ENCODE measurements around the gene IGFBP4.

IGFBP4 gene

DNA sequence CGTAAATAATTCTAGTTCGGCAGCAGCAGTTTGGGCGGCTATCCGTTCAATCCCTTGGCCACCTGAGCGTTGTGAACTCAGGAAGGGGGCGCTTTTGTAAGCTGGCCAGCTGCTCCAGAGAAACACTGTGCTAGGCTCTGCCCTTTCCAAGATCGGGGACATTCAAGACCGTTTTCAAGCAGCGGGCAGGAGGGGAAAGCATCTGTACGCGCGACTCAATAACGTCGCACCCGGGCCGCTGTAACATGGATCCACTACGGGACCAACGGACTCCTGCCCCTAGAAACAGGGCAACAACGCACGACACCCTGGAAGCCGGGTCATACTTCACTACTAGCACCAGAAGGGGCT, 26.0 kb upstream of the IGFBP4 start:
- Histone ChIP-seq H3K4me2 (ENCODE audit: low read length) (peak overlapping the region; percentile 87), H3K9me3 (replicated peaks; ENCODE audit: low read length) (no peaks in the 10 kb centered on the region), H3K4me1 (ENCODE audit: control insufficient read depth, insufficient read depth, low read length) (peaks cover 19% of the 10 kb centered on the region), H3K9ac (ENCODE audit: low read depth, low read length) (peak overlapping the region; percentile 84), H3K36me3 (ENCODE audit: insufficient read depth, low read length) (peaks cover 4% of the 10 kb centered on the region), H3K27me3 (ENCODE audit: control insufficient read depth, insufficient read depth, low read length) (no peaks in the 10 kb centered on the region), H3K4me3 (ENCODE audit: low read length) (peak overlapping the region; percentile 83)

DNA sequence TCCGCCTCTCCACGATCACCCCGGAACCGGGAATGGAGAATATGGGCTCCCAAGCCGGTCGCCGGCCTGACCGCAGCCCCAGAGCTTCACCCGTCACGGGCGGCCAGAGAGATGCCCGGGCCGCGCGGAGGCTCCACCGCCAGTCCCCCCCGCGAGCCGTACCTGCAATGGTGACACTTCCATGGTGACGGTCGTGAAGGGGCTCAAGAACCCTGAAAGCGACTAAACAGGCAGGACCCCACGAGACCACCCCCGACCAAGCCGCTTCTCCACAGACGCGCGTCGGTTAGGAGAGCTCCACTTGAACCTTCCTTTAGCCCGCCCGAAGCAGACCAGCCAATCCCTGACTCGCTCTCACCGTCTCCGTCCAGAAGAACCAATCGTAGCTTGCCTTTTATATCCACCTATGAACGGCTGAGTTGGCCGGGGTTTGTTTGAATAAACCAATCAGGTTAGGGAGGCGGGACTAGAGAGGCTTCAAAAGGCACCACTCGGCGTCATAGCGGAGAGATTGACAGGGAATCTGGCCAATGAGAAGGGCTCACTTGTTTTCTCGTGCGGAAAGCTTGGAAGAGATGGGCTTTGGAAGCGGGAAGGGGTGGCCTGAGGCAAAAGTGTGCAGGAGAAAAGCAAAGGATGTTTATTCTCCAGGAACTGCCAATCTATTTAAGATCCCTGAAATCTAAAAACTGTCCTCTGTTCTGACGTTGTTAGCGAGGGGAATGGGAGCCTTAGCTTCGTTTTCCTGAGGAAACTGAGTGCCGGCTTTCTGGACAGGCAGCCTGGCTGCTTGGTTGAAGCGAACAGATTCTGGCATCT, 25.4 kb upstream of the IGFBP4 start, which contains the start of gene TOP2A:
Gene TOP2A, minus strand, starts transcription at position 288 of the 819 bp plus-strand sequence. Its CDS starts 105 bp downstream, at position 183.
- peaks cover under 1% of the 10 kb centered on the region for H3K36me3 ChIP-seq (ENCODE audit: insufficient read depth, low read length)
- H3K9me3 ChIP-seq (replicated peaks; ENCODE audit: low read length): no peaks in the 10 kb centered on the region
- H3K4me2 ChIP-seq (ENCODE audit: low read length): peak within 1 kb of the TSS; percentile 87
- peaks cover 19% of the 10 kb centered on the region for H3K4me1 ChIP-seq (ENCODE audit: control insufficient read depth, insufficient read depth, low read length)
- H3K27me3 ChIP-seq (ENCODE audit: control insufficient read depth, insufficient read depth, low read length): no peaks in the 10 kb centered on the region
- peak within 1 kb of the TSS; percentile 83 for H3K4me3 ChIP-seq (ENCODE audit: low read length)
- H3K9ac ChIP-seq (ENCODE audit: low read depth, low read length): peak within 1 kb of the TSS; percentile 84

DNA sequence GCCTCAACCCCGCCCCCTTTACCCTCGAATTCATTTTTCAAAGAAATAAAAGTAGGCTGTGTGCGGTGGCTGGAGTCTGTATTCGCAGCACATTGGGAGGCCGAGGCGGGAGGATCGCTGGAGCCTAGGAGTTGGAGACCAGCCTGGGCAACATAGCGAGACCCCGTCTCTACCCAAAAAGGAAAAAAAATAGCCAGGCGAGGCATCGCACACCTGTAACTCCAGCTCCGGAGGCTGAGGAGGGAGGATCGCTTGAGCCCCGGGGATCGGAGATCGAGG, 24.9 kb upstream of the IGFBP4 start:
- peak overlapping the region; percentile 57 for H3K9ac ChIP-seq (ENCODE audit: low read depth, low read length)

DNA sequence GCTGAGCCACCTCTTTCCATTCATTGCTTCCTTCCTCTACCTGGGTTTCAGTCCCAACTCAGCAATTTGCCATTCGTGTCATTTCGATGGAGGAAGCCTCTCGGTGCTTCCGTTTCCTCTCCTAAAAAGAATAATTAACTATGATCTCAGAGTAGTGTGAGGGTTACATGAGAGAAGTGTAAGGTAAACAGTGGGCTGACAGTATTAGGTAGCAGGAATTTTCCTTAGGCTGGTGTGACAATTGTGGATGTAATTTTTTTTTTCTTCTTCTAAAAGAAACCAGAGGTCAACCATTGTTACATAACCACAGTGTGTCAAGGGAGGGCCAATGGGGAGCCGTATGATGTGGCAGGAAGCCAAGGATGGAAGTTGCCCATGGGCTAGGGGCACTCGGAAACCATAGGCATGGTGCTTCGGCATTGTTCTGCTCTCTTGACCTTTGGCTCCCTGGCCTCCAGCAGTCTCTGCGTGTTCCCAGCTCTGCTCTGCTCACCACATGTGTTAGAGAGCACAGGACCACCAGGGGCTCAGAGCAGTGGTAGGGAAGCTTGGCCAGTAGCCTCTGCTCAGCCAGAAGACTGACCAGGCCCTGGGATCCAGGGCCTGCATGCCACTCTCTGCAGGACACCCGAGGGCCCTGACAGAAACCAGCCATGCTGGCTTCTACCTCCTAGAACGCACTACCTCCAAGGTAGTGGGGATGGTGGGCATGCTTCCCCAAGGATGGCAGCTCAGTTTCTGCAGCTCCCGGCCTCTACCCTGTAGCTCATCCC, 23.5 kb upstream of the IGFBP4 start:
- Histone ChIP-seq H3K36me3 (ENCODE audit: insufficient read depth, low read length) (no peaks in the 10 kb centered on the region), H3K4me3 (ENCODE audit: low read length) (no peak overlapping the region)

More for the DNA sequence above, 24.9 kb upstream of the IGFBP4 start:
- H3K27me3 ChIP-seq (ENCODE audit: control insufficient read depth, insufficient read depth, low read length): no peaks in the 10 kb centered on the region
- H3K4me2 ChIP-seq (ENCODE audit: low read length): peak overlapping the region; percentile 82
- H3K4me3 ChIP-seq (ENCODE audit: low read length): peak overlapping the region; percentile 71
- H3K4me1 ChIP-seq (ENCODE audit: control insufficient read depth, insufficient read depth, low read length): peaks cover 19% of the 10 kb centered on the region
- H3K36me3 ChIP-seq (ENCODE audit: insufficient read depth, low read length): no peaks in the 10 kb centered on the region
- H3K9me3 ChIP-seq (replicated peaks; ENCODE audit: low read length): no peaks in the 10 kb centered on the region

DNA sequence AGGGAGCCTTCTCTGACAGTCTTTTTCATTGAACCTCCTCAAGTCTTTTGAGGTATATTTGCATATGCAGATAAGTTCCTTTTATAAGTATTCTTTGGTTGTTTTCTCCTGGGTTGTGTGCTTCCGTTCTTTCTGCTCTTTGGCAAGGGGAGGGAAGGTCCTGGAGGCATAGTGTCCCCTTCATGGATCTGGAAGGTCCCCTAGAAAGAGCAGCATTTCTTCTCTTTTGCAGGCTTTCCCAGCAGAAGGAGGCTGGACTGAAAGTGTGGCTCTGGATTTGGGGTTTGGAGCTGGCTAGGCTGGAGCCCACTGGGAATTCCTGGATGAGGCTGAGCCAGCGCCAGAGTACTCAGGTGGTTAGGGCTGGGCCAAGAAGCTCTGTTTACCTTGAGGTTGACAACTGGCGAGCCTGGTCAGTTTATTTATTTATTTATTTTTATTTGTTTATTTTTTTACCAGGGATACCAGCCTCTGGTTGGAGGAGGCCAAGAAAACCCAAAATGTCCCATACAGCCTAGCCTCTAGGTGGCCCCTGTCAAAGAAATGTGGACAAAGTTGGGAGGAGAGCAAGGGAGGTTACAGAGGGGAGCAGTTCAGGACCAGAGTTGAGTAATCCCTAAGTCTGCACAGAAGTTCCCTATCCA, 20.1 kb upstream of the IGFBP4 start:
- H3K9me3 ChIP-seq (replicated peaks; ENCODE audit: low read length): no peaks in the 10 kb centered on the region
- H3K4me1 ChIP-seq (ENCODE audit: control insufficient read depth, insufficient read depth, low read length): peaks cover 7% of the 10 kb centered on the region
- H3K36me3 ChIP-seq (ENCODE audit: insufficient read depth, low read length): no peaks in the 10 kb centered on the region
- no peak overlapping the region for H3K9ac ChIP-seq (ENCODE audit: low read depth, low read length)
- no peaks in the 10 kb centered on the region for H3K27me3 ChIP-seq (ENCODE audit: control insufficient read depth, insufficient read depth, low read length)
- no peak overlapping the region for H3K4me2 ChIP-seq (ENCODE audit: low read length)
- no peak overlapping the region for H3K4me3 ChIP-seq (ENCODE audit: low read length)

More for the DNA sequence above, 23.5 kb upstream of the IGFBP4 start:
- Histone ChIP-seq H3K4me2 (ENCODE audit: low read length) (no peak overlapping the region), H3K4me1 (ENCODE audit: control insufficient read depth, insufficient read depth, low read length) (peaks cover 15% of the 10 kb centered on the region), H3K9ac (ENCODE audit: low read depth, low read length) (no peak overlapping the region), H3K9me3 (replicated peaks; ENCODE audit: low read length) (no peaks in the 10 kb centered on the region), H3K27me3 (ENCODE audit: control insufficient read depth, insufficient read depth, low read length) (no peaks in the 10 kb centered on the region)

DNA sequence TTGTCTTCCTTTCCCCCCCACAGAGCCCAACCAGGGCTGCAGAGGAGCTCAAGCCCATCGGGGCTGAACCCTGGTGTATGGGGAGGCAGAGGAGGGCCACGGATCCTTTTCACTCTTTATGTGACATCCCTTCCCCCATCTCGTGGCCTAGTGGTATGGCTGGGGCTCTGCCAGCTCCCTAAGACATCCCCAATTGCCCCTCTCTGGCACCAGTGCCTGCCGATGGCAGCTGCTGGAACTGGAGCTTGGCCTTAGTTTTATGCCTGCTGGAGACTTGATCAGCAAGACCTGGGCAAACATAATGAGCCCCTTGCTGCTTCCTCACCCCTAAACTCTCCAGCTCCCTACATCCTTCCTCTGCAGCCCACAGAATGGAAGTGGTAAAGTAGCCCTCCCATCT, 17.5 kb upstream of the IGFBP4 start:
- no peak overlapping the region for H3K9ac ChIP-seq (ENCODE audit: low read depth, low read length)

DNA sequence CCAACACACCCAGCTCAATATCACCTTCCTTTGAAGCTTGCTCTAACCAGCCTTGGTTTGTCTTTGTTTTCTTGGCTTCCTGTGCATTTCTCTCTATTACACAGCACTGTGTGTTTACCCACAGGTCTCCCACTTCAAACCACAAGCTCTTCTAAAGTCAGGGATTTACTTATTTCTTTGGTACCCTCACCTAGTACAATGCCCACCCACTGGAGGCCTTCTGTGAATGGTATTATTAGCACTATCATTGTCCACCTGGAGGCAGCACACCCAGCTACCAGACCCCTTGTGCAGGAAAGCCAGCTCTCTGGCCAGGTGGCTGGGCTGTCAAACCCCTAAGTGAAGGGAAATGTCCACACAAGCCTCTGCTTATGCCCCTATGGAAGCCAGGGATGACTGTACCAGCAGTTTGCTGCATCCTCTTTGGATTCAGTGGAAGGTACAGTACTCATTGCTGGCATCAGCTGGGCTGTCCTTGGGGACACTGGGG, 16.2 kb upstream of the IGFBP4 start:
- Histone ChIP-seq H3K9me3 (replicated peaks; ENCODE audit: low read length) (no peaks in the 10 kb centered on the region), H3K4me2 (ENCODE audit: low read length) (no peak overlapping the region), H3K27me3 (ENCODE audit: control insufficient read depth, insufficient read depth, low read length) (no peaks in the 10 kb centered on the region), H3K4me3 (ENCODE audit: low read length) (no peak overlapping the region), H3K36me3 (ENCODE audit: insufficient read depth, low read length) (no peaks in the 10 kb centered on the region), H3K9ac (ENCODE audit: low read depth, low read length) (no peak overlapping the region), H3K4me1 (ENCODE audit: control insufficient read depth, insufficient read depth, low read length) (no peaks in the 10 kb centered on the region)

More for the DNA sequence above, 17.5 kb upstream of the IGFBP4 start:
- Histone ChIP-seq H3K4me3 (ENCODE audit: low read length) (no peak overlapping the region), H3K36me3 (ENCODE audit: insufficient read depth, low read length) (no peaks in the 10 kb centered on the region), H3K4me1 (ENCODE audit: control insufficient read depth, insufficient read depth, low read length) (no peaks in the 10 kb centered on the region), H3K4me2 (ENCODE audit: low read length) (no peak overlapping the region), H3K27me3 (ENCODE audit: control insufficient read depth, insufficient read depth, low read length) (no peaks in the 10 kb centered on the region), H3K9me3 (replicated peaks; ENCODE audit: low read length) (no peaks in the 10 kb centered on the region)

DNA sequence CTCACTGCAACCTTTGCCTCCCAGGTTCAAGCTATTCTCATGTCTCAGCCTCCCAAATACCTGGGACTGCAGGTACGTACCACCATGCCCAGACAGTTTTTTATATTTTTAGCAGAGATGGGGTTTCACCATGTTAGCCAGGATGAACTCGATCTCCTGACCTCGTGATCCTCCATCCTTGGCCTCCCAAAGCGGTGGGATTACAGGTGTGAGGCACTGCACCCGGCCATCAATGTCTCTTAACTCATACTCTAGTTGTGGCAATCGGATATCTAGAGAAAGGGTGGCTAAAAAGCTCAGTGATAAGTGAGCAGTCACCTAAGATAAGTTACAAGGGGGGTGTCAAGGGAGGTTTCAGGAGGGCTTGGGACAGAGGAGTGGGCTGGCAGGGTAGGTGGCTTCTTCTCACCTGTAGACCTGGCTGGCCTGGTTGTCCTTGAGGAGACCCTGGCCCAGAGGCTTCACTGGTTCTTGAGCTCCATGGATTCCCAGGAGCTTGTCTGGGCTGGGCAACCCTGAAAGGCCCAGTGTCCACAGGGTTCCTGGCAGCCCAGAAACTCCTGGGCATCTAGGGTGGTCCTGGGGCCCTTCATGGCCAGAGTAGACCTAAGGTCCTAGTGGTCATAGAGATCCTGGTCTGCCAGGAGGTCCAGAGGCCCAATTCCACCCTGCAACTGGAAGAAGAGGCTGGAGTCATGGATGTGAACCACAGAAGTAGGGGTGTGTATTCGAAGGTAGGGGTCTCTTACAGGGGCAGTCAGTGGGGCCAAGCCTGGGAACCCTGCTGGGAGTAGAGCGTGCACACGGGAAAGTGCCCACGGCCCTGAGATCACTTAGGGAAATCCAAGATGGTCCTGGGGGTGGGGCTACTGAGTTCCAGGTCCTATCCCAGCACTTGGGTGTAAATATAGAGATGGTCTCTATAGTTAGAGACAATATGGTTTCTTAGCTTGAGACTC, 12.7 kb upstream of the IGFBP4 start:
- H3K4me1 ChIP-seq (ENCODE audit: control insufficient read depth, insufficient read depth, low read length): peaks cover 5% of the 10 kb centered on the region
- no peaks in the 10 kb centered on the region for H3K9me3 ChIP-seq (replicated peaks; ENCODE audit: low read length)
- no peak overlapping the region for H3K4me3 ChIP-seq (ENCODE audit: low read length)
- no peaks in the 10 kb centered on the region for H3K36me3 ChIP-seq (ENCODE audit: insufficient read depth, low read length)
- H3K4me2 ChIP-seq (ENCODE audit: low read length): no peak overlapping the region
- no peak overlapping the region for H3K9ac ChIP-seq (ENCODE audit: low read depth, low read length)
- no peaks in the 10 kb centered on the region for H3K27me3 ChIP-seq (ENCODE audit: control insufficient read depth, insufficient read depth, low read length)

DNA sequence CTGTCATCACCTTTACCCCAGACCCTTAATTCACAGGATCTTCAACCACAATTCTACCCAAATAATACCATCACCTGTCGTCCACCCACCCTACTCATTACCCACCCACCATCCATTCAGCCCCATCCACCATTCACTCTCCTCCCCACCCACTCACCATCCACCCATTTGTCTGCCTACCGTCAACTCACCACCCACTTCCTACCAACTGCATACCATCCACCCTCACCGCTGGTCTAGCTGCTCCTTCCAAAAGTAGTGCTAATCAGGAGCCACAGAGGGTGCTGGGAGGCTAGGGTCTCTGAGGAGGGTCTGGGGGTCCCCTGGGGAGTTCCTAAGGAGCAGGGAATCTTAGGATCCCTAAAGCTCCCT, 12.0 kb upstream of the IGFBP4 start:
- H3K9me3 ChIP-seq (replicated peaks; ENCODE audit: low read length): no peaks in the 10 kb centered on the region
- H3K4me3 ChIP-seq (ENCODE audit: low read length): no peak overlapping the region
- H3K27me3 ChIP-seq (ENCODE audit: control insufficient read depth, insufficient read depth, low read length): no peaks in the 10 kb centered on the region
- H3K9ac ChIP-seq (ENCODE audit: low read depth, low read length): no peak overlapping the region
- H3K36me3 ChIP-seq (ENCODE audit: insufficient read depth, low read length): no peaks in the 10 kb centered on the region
- peaks cover 5% of the 10 kb centered on the region for H3K4me1 ChIP-seq (ENCODE audit: control insufficient read depth, insufficient read depth, low read length)
- no peak overlapping the region for H3K4me2 ChIP-seq (ENCODE audit: low read length)

DNA sequence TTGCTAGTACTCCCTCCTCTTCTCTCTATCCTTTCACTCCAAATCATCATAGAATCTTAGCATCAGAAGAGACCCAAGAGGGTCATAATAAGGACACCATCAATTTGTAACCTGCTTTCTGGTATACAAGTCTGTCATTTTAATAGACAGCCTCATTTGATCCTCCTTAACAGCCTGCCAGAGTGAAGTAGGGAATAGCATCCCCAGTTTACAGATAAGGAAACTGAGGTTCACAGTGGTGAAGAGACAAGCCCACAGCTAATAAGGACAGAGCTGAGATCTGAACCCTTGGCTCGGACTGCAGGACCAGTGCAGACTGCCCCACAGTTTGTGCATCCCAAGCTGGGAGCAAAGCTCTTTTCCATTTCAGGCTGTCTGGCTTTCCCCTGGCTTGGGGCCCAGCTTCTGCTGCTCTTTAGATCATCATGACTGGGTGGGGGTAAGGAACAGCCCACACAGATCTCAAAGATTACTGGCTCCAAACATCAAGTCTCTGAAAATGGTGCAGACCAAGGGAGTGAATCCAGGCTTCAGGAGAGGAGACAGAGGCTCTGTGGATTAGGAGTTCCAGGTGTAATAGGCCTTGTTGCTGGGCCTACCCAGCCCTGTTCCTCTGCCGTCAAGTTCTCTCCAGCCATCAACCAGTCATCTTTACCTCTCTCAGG, 10.3 kb upstream of the IGFBP4 start:
- no peak overlapping the region for H3K4me3 ChIP-seq (ENCODE audit: low read length)
- H3K36me3 ChIP-seq (ENCODE audit: insufficient read depth, low read length): no peaks in the 10 kb centered on the region
- peaks cover 16% of the 10 kb centered on the region for H3K4me1 ChIP-seq (ENCODE audit: control insufficient read depth, insufficient read depth, low read length)
- H3K9ac ChIP-seq (ENCODE audit: low read depth, low read length): no peak overlapping the region
- H3K4me2 ChIP-seq (ENCODE audit: low read length): no peak overlapping the region
- H3K9me3 ChIP-seq (replicated peaks; ENCODE audit: low read length): no peaks in the 10 kb centered on the region
- no peaks in the 10 kb centered on the region for H3K27me3 ChIP-seq (ENCODE audit: control insufficient read depth, insufficient read depth, low read length)
